CD14-positive monocyte (primary cell): ENCODE measurements around the gene ART1. TPM values are rescaled to one million over a fixed set of nuclear protein-coding genes. Genes with fewer than 3 reads are reported as not detected.
A peak's percentile ranks its signal among the peaks of the same experiment; 100 is the strongest.

ENCODE experiments used
- DNase-seq, 3 donors: peaks; one replicate each; pipeline ENCODE4 v3.0.0-alpha.2; 2011 to 2022
- H2AFZ ChIP-seq: 2 replicates; pipeline ENCODE4 v1.6.0; 2012; ENCODE audit warnings: mild to moderate bottlenecking, low read depth, low read length, inconsistent platforms; ENCODE audit not compliant: insufficient read depth, poor library complexity, severe bottlenecking
- H3K27ac ChIP-seq, 2 donors: 1 replicate in 1 of 2; 2 replicates in 1 of 2; pipeline ENCODE4 v1.5.1; 2012 to 2013; ENCODE audit warnings: low read length in 2 of 2, control low read depth in 1 of 2, inconsistent platforms in 1 of 2, low read depth in 1 of 2, mild to moderate bottlenecking in 1 of 2
- H3K27me3 ChIP-seq, 2 donors: one replicate each; pipeline versions ENCODE4 v1.6.0 to v1.6.1; 2011 to 2013; ENCODE audit warnings: low read length in 2 of 2; ENCODE audit not compliant: control insufficient read depth in 2 of 2, insufficient read depth in 2 of 2
- H3K36me3 ChIP-seq, 2 donors: replicated peaks in 1 of 2; 1 replicate in 1 of 2; 2 replicates in 1 of 2; pipeline versions ENCODE4 v1.5.1 to v1.6.1; 2012 to 2013; ENCODE audit warnings: low read length in 2 of 2, control low read depth in 1 of 2, inconsistent platforms in 1 of 2, mild to moderate bottlenecking in 1 of 2; ENCODE audit not compliant: insufficient read depth in 2 of 2, control insufficient read depth in 1 of 2
- H3K4me1 ChIP-seq, 2 donors: 1 replicate in 1 of 2; 2 replicates in 1 of 2; pipeline versions ENCODE4 v1.5.1 to v1.6.1; 2012 to 2013; ENCODE audit warnings: low read length in 2 of 2, control low read depth in 1 of 2, inconsistent platforms in 1 of 2, mild to moderate bottlenecking in 1 of 2, moderate library complexity in 1 of 2; ENCODE audit not compliant: insufficient read depth in 2 of 2, control insufficient read depth in 1 of 2
- H3K4me2 ChIP-seq: replicated peaks from 2 replicates; pipeline ENCODE3; 2012; ENCODE audit warnings: low read length, moderate library complexity, mild to moderate bottlenecking; ENCODE audit not compliant: poor library complexity, severe bottlenecking; ENCODE audit errors: extremely low read depth
- H3K4me3 ChIP-seq, 3 experiments: fragments of 200-600 bp in 1 of 3; sonication (generic) in 1 of 3; replicated peaks in 1 of 3; 1 replicate in 2 of 3; 2 replicates in 1 of 3; pipeline ENCODE4 v1.5.1; 2011 to 2013; ENCODE audit warnings: low read length in 3 of 3, mild to moderate bottlenecking in 3 of 3, control low read depth in 2 of 3, low read depth in 2 of 3, inconsistent platforms in 1 of 3, moderate library complexity in 1 of 3
- H3K79me2 ChIP-seq: 2 replicates; pipeline ENCODE4 v1.6.0; 2012; ENCODE audit warnings: mild to moderate bottlenecking, control low read depth, inconsistent platforms, low read length, moderate library complexity; ENCODE audit not compliant: insufficient read depth
- H3K9ac ChIP-seq: 2 replicates; pipeline ENCODE4 v1.6.0; 2017; ENCODE audit warnings: low read length, mild to moderate bottlenecking; ENCODE audit not compliant: insufficient read depth, poor library complexity, severe bottlenecking
- H3K9me3 ChIP-seq, 2 donors: replicated peaks in 1 of 2; 1 replicate in 1 of 2; 2 replicates in 1 of 2; pipeline versions ENCODE4 v1.5.1 to v1.6.1; 2012 to 2013; ENCODE audit warnings: low read length in 2 of 2, control low read depth in 1 of 2; ENCODE audit not compliant: control insufficient read depth in 1 of 2, insufficient read depth in 1 of 2
- H4K20me1 ChIP-seq: 2 replicates; pipeline ENCODE4 v1.6.0; 2012; ENCODE audit warnings: mild to moderate bottlenecking, low read length, control low read depth, moderate library complexity; ENCODE audit not compliant: insufficient read depth
- H3K27ac Mint-ChIP-seq, 7 donors: one replicate each; pipeline ENCODE4 v1.8.0; 2020; ENCODE audit warnings: mild to moderate bottlenecking in 7 of 7, mixed read lengths in 7 of 7, moderate library complexity in 6 of 7, inconsistent platforms in 2 of 7
- H3K27me3 Mint-ChIP-seq, 3 donors: one replicate each; pipeline ENCODE4 v1.8.0; 2021 to 2022; ENCODE audit warnings: low read depth in 3 of 3, mild to moderate bottlenecking in 3 of 3, mixed read lengths in 3 of 3, moderate library complexity in 3 of 3, inconsistent platforms in 1 of 3
- H3K36me3 Mint-ChIP-seq, 2 donors: one replicate each; pipeline ENCODE4 v1.8.0; 2020; ENCODE audit warnings: mixed read lengths in 2 of 2, inconsistent platforms in 1 of 2, mild to moderate bottlenecking in 1 of 2
- H3K4me1 Mint-ChIP-seq: one replicate; pipeline ENCODE4 v1.8.0; 2020; ENCODE audit warnings: mild to moderate bottlenecking, mixed read lengths
- H3K4me3 Mint-ChIP-seq, 2 donors: one replicate each; pipeline ENCODE4 v1.8.0; 2020; ENCODE audit warnings: mild to moderate bottlenecking in 2 of 2, mixed read lengths in 2 of 2, moderate library complexity in 1 of 2
- H3K9me3 Mint-ChIP-seq, 7 donors: one replicate each; pipeline ENCODE4 v1.8.0; 2020 to 2022; ENCODE audit warnings: mixed read lengths in 7 of 7, mild to moderate bottlenecking in 6 of 7, moderate library complexity in 6 of 7, inconsistent platforms in 2 of 7
- CTCF ChIP-seq: fragments of 200-600 bp; IDR thresholded peaks from one replicate; pipeline ENCODE4 v1.8.0; 2022; ENCODE audit warnings: antibody characterized with exemption, mild to moderate bottlenecking
- WGBS: methylation state at CpG from one replicate; pipeline ENCODE4 v1.1.5; 2013; ENCODE audit warnings: missing lambda C conversion rate; ENCODE audit not compliant: insufficient coverage; 5-methylcytosine and 5-hydroxymethylcytosine counted together
- intact Hi-C, 2 donors: fragments of 100-400 bp; cut with micrococcal nuclease; formaldehyde crosslinking; loops; one replicate each; pipeline versions ENCODE4 v1.15.0 to v1.15.1; 2023
- polyA plus RNA-seq, 3 donors: library from polyadenylated mRNA; depleted of rRNA in 1 of 3; unstranded in 2 of 3; stranded (reverse) in 1 of 3; fragments of 300-500 nt in 2 of 3; fragments of >200 nt in 1 of 3; fragmentation: Illumina TruSeq in 2 of 3; gene quantifications; 1 replicate in 2 of 3; 2 replicates in 1 of 3; pipeline ENCODE4 v1.2.3, GENCODE V29; 2012 to 2021

Gene ART1
- polyA plus RNA-seq, 3 donors: not detected

- Mint-ChIP-seq H3K9me3 (peaks cover 0 to 2% (median 0%) of the 10 kb centered on the region in 7 donors), H3K36me3 (peaks cover 0 to 2% of the 10 kb centered on the region in 2 donors), H3K4me1 (peaks cover 17% of the 10 kb centered on the region), H3K27me3 (peaks cover 5 to 13% (median 8%) of the 10 kb centered on the region in 3 donors), H3K4me3 (no peak overlapping the region), H3K27ac (peak overlapping the region in 2 of 7 donors; percentile 26 to 37)
- Histone ChIP-seq H3K4me1 (peaks cover 20 to 22% of the 10 kb centered on the region in 2 donors), H3K36me3 (no peaks in the 10 kb centered on the region), H3K79me2 (no peaks in the 10 kb centered on the region), H3K4me3 (no peak overlapping the region), H3K9ac (no peak overlapping the region), H3K27ac (no peak overlapping the region), H3K4me2 (no peak overlapping the region), H3K27me3 (no peaks in the 10 kb centered on the region), H4K20me1 (no peaks in the 10 kb centered on the region), H2AFZ (no peak overlapping the region), H3K9me3 (no peaks in the 10 kb centered on the region)
- DNase-seq: no peak
- no peak for TF ChIP-seq CTCF
- intact Hi-C loops: no loop called here
- 92% methylated on average over 2 of the region's 6 CpGs for WGBS
These were observed 28.9 kb upstream of the ART1 start for GRCh38 chr11:3615998-3616397.

GRCh38 chr11:3616721-3617460 lies 28.0 kb upstream of the ART1 start:
- Histone ChIP-seq H3K36me3 (no peaks in the 10 kb centered on the region), H3K4me2 (no peak overlapping the region), H2AFZ (no peak overlapping the region), H3K4me3 (no peak overlapping the region), H3K27me3 (no peaks in the 10 kb centered on the region), H3K9ac (no peak overlapping the region), H3K4me1 (peaks cover 20 to 22% of the 10 kb centered on the region in 2 donors), H4K20me1 (no peaks in the 10 kb centered on the region), H3K79me2 (no peaks in the 10 kb centered on the region), H3K27ac (no peak overlapping the region), H3K9me3 (no peaks in the 10 kb centered on the region)
- TF ChIP-seq CTCF: no peak
- H3K4me1 Mint-ChIP-seq: peaks cover 17% of the 10 kb centered on the region
- H3K36me3 Mint-ChIP-seq: peaks cover 0 to 2% of the 10 kb centered on the region in 2 donors
- H3K27ac Mint-ChIP-seq: peak overlapping the region in 1 of 7 donors; percentile 60
- peaks cover 5 to 14% (median 9%) of the 10 kb centered on the region in 3 donors for H3K27me3 Mint-ChIP-seq
- peaks cover 0 to 2% (median 0%) of the 10 kb centered on the region in 7 donors for H3K9me3 Mint-ChIP-seq
- WGBS: 91% methylated on average over 20 of the region's 25 CpGs
- intact Hi-C loops: no loop called here
- no peak for DNase-seq
- H3K4me3 Mint-ChIP-seq: no peak overlapping the region
